Endometrium (tissue), 2 donors: ENCODE measurements around the gene ABCA4.

Experiments used
- FAIRE-seq: peaks from 2 replicates; lab custom pipeline; 2012; peaks lifted over from hg19 to GRCh38; lab: Jason Lieb, UNC
- donor health status: control.
- donor health status: control.

Gene ABCA4

GRCh38 chr1:94027721-94028515, 93.0 kb downstream of the ABCA4 start:
- no peak for FAIRE-seq

- no peak for FAIRE-seq
Observed at GRCh38 chr1:94026619-94027380, 94.1 kb downstream of the ABCA4 start.

DNA sequence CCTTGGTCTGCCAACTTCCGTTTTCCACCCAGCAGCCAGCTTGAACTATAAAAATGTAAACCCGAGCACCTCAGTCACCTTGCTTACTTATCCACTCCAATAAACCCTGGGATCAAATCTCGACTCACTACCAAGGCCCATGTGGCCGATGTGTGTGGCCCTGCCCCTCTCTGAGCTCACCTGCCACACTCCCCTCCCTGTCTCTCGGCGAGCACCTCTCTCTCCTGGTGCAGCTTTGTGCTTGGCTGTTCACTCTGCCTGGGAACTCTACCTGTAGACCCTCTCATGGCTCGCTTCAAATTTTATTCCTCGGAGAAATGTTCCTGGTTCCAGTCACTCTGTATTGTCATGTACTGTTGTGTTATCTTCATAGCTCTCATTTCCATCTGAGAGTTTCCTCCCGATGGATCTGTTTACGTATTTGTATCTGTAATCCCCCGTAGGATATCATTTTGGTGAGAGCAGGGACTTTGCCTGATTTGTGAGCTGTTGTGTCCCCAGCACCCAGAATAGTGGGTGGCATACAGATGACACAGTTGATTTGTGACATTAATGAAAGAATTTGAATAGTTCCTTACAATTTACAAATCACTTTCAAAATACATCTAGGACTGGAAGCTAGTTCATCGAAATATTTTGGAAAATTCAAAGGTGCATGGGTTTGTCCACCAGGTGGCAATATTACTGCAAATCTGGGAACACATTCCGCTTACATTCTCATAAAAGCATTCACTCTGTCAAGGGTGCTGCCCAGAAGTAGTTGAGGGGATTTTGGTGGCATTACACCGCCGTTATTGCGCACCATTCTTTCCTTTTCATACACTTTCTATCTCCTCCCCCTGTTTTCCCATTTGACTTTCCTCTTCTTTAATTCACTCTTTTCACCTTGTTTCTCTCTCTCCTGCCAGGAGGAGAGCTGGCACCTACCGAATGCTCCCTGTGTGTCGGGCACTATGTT, 95.3 kb downstream of the ABCA4 start:
- peak; percentile 89 for FAIRE-seq

GRCh38 chr1:94024104-94024792, 96.7 kb downstream of the ABCA4 start:
- FAIRE-seq = no peak

DNA sequence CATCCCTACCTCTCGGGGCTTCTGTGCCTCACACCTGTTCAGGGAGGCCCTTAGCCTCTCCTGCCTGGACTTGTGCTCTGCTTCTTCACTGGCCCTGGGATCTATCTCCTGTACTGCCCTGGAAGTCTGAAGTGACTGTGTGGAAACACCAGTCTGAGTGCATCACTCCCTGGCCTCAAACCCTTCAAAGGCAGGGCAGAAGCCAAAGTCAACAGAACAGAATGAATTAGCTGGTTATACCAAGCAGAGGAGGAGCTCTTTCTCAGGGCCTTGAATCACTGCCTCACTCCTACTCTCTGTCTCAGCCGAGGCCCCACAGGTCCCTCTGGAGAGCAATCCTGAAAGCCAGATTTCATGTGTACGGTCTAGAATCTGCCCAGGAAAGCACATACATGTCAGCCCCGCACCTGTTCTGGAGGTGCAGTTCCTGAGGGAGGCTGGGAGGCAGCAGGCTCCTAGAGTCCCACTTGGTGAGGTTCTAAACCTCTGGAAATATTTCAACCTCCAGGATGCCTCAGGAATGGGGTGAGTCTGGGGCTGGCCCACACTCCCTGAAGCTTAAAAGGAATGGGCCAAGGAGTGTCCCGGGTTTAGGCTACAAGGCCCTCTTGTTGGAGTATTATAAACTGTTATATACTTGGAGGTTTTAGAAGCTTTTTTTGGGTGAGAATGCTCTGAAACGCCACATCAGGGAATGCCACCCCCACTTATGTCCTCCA, 98.3 kb downstream of the ABCA4 start:
- FAIRE-seq = no peak

- no peak for FAIRE-seq
Observed at GRCh38 chr1:94020764-94021579, 100.0 kb downstream of the ABCA4 start.

GRCh38 chr1:94019327-94019726, 101.6 kb downstream of the ABCA4 start:
- FAIRE-seq = no peak

- no peak for FAIRE-seq
Observed at GRCh38 chr1:94017155-94017829, 103.7 kb downstream of the ABCA4 start.

DNA sequence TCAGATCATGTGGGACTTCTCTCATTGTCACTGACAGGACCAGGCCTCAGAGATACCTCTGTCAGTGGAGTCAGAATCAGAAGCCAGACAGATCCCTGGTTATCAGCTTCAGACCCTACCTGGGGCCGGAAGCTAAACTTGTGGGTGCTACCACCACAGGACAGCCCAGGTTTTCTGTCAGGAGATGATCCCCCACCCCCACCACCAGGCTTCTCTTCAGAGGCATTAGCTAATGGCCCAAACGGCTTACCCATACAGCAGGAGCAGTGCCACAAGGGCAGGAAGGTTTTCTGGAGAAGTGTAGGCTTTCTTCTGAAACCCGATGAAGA, 105.5 kb downstream of the ABCA4 start:
- no peak for FAIRE-seq

DNA sequence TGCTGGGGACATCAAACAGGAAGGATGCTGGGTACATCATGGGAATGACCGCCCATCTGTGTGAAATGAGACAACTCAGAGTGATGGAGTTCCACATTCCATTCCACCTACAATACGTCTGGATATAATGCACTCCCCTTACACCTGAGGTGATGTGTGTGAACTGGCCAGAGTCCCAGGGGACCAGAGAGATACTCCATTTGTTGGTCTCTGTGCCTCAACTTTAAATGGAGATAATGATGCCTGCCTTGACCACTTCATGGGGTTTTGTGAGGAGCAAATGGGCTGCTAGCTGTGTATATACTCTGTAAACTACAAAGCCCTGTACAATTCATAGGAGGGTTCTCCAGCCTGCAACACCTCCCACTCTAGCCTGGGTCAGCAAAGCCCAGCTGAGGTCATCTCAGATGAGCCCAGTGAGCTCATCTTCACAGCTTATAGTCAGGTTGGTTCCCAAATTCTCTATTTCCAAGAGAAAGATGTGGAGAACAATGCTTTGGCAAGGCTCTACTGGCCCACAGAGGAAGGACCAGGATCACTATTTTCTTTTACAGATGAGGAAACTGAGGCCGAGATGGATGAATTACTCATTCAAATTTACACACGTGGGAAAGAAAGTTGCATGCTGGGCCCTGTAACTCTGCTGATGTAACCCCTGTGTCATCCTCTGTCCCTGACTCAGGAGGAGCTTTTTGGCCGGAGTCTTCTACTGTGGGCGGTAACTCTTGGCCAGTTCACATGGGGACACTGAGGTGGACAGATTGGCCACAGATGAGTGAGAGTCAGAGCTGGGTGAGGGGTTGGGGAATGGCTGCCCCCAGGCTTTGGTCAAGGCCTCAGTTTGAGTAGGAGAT, 106.1 kb downstream of the ABCA4 start:
- no peak for FAIRE-seq

GRCh38 chr1:94014087-94014486, 106.9 kb downstream of the ABCA4 start:
- FAIRE-seq = no peak

DNA sequence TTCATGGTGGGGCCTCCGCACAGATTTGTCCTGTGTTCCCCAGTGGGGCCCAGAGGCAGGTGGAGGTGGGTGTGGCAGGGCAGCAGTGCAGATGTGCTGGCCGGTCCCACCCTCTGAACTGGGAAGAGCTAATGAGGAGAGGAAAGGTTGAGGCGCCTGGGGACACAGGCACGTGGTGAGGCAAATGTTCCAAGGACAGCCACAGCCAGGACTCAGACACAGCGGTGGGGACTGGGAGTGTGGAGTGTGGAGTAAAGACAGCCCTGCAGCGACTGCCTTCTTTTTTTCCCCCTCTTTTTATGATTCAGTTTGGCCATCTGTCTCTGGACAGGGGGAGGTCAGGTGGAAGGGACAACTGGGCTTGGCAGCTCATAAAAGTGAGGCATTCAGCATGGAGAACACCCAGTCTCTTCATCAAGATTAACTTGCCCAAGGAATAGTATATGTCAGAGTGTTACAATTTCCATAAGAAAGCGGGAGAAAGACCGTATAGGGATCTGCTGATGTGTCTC, 107.5 kb downstream of the ABCA4 start:
- no peak for FAIRE-seq

DNA sequence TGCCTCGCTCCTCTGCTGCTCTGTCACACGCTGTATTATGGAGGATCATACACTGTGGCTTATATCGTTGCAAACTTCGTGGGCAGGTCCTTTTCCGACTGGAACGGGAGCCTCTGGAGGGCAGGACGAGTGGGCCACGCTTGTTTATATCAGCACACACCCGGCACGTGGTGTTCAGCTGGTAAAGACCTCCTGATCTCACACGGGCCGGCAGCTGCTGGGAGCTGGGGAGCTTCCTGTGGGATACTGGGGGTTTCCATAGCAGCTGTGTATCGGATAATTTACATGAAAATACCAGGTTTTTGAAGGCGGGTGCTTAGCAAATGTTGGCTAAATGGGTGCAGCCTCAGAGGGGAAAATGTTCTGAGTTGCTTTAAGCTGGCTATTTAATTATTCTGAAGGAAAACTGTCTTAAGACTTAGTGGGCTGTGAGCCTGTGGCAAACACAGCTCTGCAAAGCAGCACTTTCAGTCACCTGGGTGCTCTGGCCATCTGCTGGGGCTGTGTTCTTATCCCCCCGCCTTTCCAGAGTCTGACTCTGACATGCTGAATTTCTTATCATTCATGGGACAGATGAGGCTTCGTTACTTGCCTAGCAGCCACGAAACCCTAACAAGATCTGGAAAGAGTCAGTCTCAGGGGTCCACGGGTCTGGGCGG, 108.1 kb downstream of the ABCA4 start:
- no peak for FAIRE-seq

DNA sequence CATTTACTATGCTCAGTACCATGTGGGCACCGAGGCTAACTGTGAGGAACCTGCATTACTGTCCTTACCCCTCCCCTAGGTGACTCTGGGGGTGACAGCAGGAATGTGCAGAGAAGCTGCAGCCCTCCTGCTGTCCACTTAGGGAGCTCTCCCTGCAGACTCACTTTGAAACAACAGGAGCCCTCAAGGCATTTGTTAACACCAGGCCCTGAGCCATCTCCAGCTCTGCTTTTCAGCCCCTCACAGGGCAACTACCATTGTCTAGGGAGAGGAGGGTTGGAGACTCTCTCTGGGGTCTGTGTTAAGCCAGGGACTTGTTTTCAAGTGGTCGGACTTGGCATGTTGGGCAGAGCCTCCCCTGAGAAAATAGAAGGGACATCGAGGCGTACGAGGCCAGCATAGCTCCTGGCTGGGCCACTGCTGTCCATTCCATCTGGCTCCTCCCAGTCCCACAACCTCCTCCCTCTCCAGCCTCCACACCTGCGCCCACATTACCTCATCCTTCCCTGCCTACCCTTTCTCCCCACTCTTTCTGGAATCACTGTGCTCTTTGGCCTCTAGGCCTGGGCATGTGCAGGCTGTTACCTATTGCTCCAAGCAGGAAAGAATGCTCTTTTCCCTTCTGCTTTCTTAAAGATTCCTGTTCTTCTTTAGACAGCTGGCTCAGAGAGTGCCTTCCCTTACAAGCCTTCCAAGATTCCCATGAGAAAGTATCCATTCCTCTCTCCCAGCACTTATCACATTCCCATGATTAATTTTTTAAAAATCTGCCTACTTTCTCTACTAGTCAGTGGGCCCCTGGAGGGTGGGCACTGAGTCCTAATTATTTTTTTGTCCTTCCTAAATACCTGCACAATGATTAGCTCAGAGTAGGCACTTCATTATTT, 109.0 kb downstream of the ABCA4 start:
- no peak for FAIRE-seq

DNA sequence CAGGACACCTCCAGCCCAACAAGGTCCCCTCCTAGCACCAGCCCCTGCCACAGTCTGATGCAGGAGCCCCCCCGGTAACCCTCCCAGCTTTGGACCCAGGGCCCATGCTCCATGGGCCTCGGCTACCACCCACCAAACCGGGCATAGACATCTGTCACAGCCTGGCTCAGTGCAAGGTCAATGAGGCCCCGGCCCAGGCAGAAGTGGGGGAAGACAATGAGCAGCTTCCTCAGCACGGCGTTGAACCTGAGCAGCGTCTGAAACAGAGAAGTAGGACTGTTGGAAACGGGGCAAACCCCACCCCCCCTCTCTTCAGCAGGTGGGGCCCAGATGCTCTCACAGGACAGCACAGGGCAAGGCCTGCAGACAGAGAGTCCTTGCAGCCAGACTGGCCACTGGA, 109.8 kb downstream of the ABCA4 start:
- FAIRE-seq = no peak

- no peak for FAIRE-seq
Observed at GRCh38 chr1:94009304-94009703, 111.6 kb downstream of the ABCA4 start.

- FAIRE-seq = no peak
Observed at GRCh38 chr1:94006604-94007003, 114.3 kb downstream of the ABCA4 start.
